Hematopoietic multipotent progenitor cell treated with erythropoietin and hydrocortisone succinate and interleukin-3 and kit ligand, for 8 days (in vitro differentiated cells): ENCODE measurements around the gene TRIO.
"Not testable (repeated sequence)": the region's sequence is repeated elsewhere in the genome, so short reads cannot be mapped to it uniquely, and the experiment has no call there.

ENCODE experiments used
- DNase-seq: peaks from one replicate; pipeline ENCODE4 v3.0.0-alpha.2; 2015

The TRIO gene

DNA sequence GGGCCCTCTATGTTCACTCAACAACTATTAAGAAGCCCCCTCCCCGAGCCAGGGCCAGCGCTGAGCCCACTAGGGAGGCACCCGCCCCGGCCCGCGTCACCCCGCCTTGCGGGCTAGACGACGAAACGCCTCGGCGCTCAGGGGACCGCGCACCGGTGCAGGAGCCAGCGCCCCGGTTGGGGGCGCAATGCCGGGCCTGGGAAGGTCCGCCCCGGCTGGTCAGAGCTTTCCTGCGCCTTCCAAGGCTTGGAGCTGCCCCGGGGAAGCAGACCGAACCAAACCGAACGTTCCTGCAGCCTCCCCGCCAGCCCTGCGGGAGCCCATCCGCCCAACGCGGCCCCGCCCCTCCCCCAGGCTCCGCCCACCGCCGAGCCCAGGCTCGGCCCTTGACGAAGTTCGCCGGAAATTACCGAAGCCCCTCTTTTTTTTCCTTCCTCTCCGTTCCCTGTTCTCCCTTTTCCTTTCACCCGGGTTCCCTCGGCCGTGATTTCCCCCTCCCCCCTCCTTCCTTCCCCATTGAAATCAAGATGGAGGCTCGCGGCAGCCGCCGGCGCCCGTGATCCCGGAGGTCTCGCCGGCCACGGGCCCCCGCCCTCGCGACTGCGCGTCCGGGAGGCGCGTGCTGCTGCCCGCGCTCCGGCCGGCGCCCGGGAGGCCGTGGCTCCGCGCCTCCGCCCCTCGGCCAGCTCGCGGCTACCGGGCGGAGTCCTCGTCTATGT is at the start of gene TRIO:
TSS of gene TRIO (plus strand) at position 516 of the 719 bp plus-strand sequence. CDS start 384 bp downstream, outside the sequence.
- peak; percentile 72 for DNase-seq

GRCh38 chr5:14097380-14097779 is 45.8 kb upstream of the TRIO start:
- not testable (repeated sequence) for DNase-seq

GRCh38 chr5:14097998-14098471 is 45.1 kb upstream of the TRIO start:
- no peak for DNase-seq

- DNase-seq = no peak
These were observed 42.9 kb upstream of the TRIO start for GRCh38 chr5:14100281-14100680.

DNA sequence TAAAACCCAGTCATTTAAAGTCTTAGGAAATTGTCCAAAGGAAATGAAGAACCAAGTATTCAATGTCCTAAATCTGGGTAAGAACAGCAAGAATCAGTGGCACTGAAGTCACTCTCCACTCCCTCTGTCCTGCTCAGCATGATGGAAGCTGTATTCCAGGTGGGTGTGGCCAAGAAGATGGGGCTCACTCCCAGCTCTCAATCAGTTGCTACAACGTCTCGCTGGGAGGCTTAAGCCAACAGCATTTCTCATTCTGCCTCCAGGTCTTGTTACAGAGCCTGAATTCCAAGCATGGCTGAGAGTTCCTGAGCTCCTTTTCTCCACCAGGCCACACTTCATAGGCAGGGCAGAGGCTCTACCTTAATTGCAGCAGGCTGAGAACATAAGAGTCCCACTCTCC is 41.2 kb upstream of the TRIO start:
- DNase-seq = no peak

DNA sequence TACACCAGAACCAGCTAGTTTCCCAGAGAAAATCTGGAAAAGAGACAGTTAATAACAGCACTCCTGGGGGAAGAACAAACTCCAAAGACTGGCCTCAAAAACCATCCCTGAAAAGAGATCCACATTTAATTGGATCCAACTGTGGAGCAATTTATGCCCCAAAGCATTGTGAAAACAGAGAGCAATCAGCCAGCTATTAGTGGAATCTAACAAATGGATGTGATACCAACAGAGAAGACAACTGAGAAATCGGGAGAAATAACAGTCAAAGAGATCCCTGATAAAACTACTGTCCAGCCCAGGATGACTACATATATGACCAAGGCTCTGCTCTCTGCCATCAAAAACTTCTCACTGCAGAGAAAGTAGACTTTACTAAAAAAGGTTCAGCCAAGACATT is 40.5 kb upstream of the TRIO start:
- DNase-seq = no peak

GRCh38 chr5:14105718-14106410 is 37.3 kb upstream of the TRIO start:
- DNase-seq = no peak

- peak; percentile 30 for DNase-seq
These were observed 35.6 kb upstream of the TRIO start for GRCh38 chr5:14107536-14107935.

DNA sequence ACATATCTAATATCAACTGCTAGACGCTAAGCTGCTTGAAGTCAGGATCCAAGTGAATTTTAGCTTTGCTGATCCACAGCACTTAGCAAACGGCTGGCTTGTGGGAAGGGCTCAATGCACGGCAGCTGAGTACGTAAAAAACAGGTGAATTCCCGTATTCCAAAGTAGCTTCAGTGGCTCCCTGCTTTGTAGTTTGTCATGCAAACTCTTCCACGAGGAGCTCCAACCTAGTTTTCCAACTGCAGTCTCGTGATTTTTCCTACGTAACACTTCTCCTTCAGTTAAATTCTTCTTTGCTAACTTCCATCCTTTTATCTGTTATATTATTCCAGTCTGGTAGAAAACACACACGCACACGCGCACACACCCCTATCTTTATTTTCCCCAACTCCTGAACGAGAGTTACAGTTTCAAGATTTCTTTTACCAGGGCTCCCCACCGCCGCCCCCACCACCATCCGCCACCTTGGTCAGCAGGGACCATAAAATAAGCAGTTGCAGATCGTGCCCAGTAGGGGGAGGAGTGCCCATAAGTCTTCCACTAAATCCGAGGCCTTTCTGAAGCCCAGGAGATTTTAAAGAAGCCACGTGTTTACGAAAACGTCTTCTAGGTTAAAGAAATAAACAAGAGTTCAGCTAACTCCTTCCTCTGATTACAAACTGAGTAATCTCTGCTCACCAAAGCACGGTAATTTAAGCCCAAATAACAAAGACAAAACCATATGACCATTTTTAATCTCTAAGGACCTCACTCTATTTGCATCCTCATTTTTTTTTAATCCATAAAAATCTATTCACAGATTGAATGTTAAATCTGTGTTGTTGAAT is 34.8 kb upstream of the TRIO start:
- peak; percentile 69 for DNase-seq

- DNase-seq = peak; percentile 43
These were observed 33.9 kb upstream of the TRIO start for GRCh38 chr5:14109041-14109747.

- no peak for DNase-seq
These were observed 33.4 kb upstream of the TRIO start for GRCh38 chr5:14109771-14110170.

DNA sequence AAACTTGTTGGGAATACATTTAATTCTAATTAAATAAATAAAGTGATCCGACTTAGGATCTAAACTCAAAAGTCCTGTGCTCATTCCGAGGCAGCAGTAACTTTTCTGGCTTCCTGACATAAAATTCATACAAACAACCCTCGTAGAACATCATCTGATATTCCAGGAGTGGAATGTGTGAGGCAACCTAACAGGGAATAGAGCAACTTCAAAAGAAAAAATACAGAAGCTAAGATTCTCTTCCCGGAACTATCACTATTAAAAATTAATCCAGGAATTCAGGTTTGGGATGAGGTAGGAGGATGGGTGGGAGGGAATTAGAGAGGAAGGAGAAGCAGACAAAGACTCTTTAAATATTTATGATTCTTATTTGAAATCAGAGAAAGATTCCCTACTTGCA is 32.9 kb upstream of the TRIO start:
- DNase-seq = no peak

GRCh38 chr5:14110680-14111079 is 32.5 kb upstream of the TRIO start:
- no peak for DNase-seq

DNA sequence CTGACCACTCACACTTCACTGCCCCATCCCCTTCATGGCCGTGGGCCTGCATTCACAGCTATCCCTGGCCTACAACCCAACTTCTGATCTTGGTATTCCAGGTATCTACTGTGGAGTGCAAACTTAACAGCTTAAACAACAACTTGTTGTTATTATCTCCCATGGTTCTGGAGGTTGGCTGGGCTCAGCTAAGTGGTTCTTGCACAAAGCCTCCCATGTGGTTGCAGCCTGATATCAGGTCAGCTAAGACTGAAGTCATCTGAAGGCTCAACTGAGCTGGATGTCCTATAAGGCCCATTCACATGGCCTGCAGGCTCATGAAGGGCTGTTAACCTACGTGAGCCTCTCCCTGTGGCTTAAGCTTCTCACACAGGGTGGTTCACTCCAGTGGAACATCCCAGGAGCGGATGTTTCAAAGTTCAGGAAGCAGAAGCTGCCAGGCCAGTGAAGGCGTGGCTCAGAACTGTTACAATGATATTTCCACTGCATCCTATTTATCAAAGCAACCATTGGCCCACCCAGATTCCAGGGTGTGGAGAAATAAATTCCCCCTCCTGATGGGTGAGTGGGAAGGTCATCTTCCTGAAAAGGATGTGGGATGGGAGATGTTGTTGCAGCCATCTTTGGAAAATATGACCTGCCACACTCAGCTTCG is 30.0 kb upstream of the TRIO start:
- no peak for DNase-seq

- DNase-seq = no peak
These were observed 28.4 kb upstream of the TRIO start for GRCh38 chr5:14114615-14115251.

GRCh38 chr5:14115323-14115895 is 27.7 kb upstream of the TRIO start:
- DNase-seq = no peak

GRCh38 chr5:14118551-14119320 is 24.4 kb upstream of the TRIO start:
- no peak for DNase-seq

DNA sequence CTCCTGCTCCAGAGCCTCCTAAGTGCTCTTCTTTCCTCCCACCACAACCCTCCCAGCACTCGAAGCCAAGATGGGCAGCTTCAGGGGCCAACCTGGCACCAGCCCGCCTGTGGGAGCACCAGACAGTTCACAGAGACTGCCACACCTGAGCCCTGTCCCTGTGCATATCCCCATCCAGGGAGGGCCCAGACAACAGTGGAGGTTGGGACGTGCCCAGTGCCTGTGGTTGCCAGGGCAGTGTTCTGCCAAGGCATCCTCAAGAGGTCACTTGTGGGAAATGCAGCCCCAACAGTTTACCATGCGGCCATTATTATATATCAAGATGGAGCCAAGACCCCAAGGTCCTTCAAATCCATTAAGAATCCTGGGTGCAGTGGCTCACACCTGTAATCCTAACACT is 23.0 kb upstream of the TRIO start:
- DNase-seq = no peak

GRCh38 chr5:14121552-14121951 is 21.6 kb upstream of the TRIO start:
- DNase-seq = no peak

DNA sequence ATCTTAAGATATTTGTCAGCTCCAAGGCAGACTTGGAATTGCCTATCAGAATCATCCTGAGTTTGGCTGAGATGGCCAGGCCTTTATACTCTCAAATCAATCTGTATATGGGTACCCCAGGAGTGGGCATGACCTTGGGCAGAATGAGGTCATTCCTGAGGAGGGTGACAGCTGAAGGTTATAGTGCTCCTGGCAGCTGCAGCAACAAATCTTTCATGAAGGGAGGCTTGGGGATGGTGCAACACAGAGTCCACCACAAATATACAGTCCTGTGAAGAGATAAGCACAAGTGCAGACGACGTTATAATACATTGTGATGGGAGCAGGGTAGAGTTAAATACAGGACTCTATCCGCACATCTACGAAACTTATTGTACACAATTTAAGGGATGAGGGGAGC is 21.1 kb upstream of the TRIO start:
- no peak for DNase-seq

- DNase-seq = no peak
These were observed 19.6 kb upstream of the TRIO start for GRCh38 chr5:14123551-14123950.
